Daoy (cell line): ENCODE measurements around the gene DYNLL2. TPM values are rescaled to one million over a fixed set of nuclear protein-coding genes. Genes with fewer than 3 reads are reported as not detected.
A peak's percentile ranks its signal among the peaks of the same experiment; 100 is the strongest.
"Not testable (repeated sequence)": the region's sequence is repeated elsewhere in the genome, so short reads cannot be mapped to it uniquely, and the experiment has no call there.

ENCODE experiments used
- DNase-seq: peaks from one replicate; pipeline ENCODE4 v3.0.0-alpha.2; 2015; ENCODE audit warnings: low read depth
- total RNA-seq: library from RNA; depleted of rRNA; stranded (reverse); fragments of >200 nt; shearing (Covaris generic); gene quantifications from 2 replicates; pipeline ENCODE4 v1.2.3, GENCODE V29; 2014; rRNA removed

The DYNLL2 gene
- total RNA-seq, 1 experiment from 2014 or later: 8.8 TPM

- DNase-seq: not testable (repeated sequence)
Measured at GRCh38 chr17:58101898-58102297, 18.7 kb downstream of the DYNLL2 start.

- no peak for DNase-seq
Measured at GRCh38 chr17:58105093-58105492, 21.9 kb downstream of the DYNLL2 start.

- no peak for DNase-seq
Measured at GRCh38 chr17:58107306-58107705, 24.1 kb downstream of the DYNLL2 start.

GRCh38 chr17:58109197-58109596 is 26.0 kb downstream of the DYNLL2 start:
- no peak for DNase-seq

- DNase-seq: no peak
Measured at GRCh38 chr17:58110012-58110411, 26.8 kb downstream of the DYNLL2 start.

- DNase-seq: no peak
Measured at GRCh38 chr17:58111676-58112075, 28.5 kb downstream of the DYNLL2 start.

- peak; percentile 60 for DNase-seq
Measured at GRCh38 chr17:58112970-58113631, 29.9 kb downstream of the DYNLL2 start.

- DNase-seq: no peak
Measured at GRCh38 chr17:58113947-58114346, 30.7 kb downstream of the DYNLL2 start.

GRCh38 chr17:58117382-58117781 is 34.2 kb downstream of the DYNLL2 start:
- DNase-seq: no peak

- no peak for DNase-seq
Measured at GRCh38 chr17:58119491-58119890, 36.3 kb downstream of the DYNLL2 start.

GRCh38 chr17:58120195-58120822 is 37.1 kb downstream of the DYNLL2 start:
- peak; percentile 39 for DNase-seq

GRCh38 chr17:58121925-58122324 is 38.7 kb downstream of the DYNLL2 start:
- DNase-seq: peak; percentile 38

- no peak for DNase-seq
Measured at GRCh38 chr17:58127846-58128245, 44.6 kb downstream of the DYNLL2 start.

GRCh38 chr17:58132697-58133096 is 49.5 kb downstream of the DYNLL2 start:
- not testable (repeated sequence) for DNase-seq

- DNase-seq: peak; percentile 9
Measured at GRCh38 chr17:58136669-58137279, 53.6 kb downstream of the DYNLL2 start.

GRCh38 chr17:58141505-58141904 is 58.3 kb downstream of the DYNLL2 start:
- DNase-seq: no peak

- not testable (repeated sequence) for DNase-seq
Measured at GRCh38 chr17:58143335-58143734, 60.1 kb downstream of the DYNLL2 start.

GRCh38 chr17:58144801-58145200 is 61.6 kb downstream of the DYNLL2 start:
- no peak for DNase-seq

Other genes with a start within 250 kb of the DYNLL2 start
- gene MRPS23, start 233.4 kb upstream of the DYNLL2 start, total RNA-seq: 34.0 and 51.2 TPM in 2 replicates
- 5.0 and 7.0 TPM in 2 replicates for gene CUEDC1, start 128.0 kb upstream of the DYNLL2 start, total RNA-seq
- 27.3 and 33.1 TPM in 2 replicates for gene VEZF1, start 95.2 kb upstream of the DYNLL2 start, total RNA-seq
- 499 and 574 TPM in 2 replicates for gene SRSF1, start 76.2 kb upstream of the DYNLL2 start, total RNA-seq
- 0.06 TPM in 1 of 2 replicates, not detected in the other for gene OR4D1, start 65.0 kb downstream of the DYNLL2 start, total RNA-seq
- not detected in 2 replicates for gene OR4D2, start 83.6 kb downstream of the DYNLL2 start, total RNA-seq
- not detected in 2 replicates for gene EPX, start 109.3 kb downstream of the DYNLL2 start, total RNA-seq
- 3.3 and 16.3 TPM in 2 replicates for gene MKS1, start 135.8 kb downstream of the DYNLL2 start, total RNA-seq
- gene LPO, start 155.2 kb downstream of the DYNLL2 start, total RNA-seq: 0.06 TPM in 1 of 2 replicates, not detected in the other
- gene MPO, start 197.5 kb downstream of the DYNLL2 start, total RNA-seq: not detected in 2 replicates
- under 0.01 and 0.33 TPM in 2 replicates for gene TSPOAP1, start 245.4 kb downstream of the DYNLL2 start, total RNA-seq